C1 segment of cervical spinal cord (tissue), 14 donors: ENCODE data around the gene ADGRF3.
A peak's percentile ranks its signal among the peaks of the same experiment; 100 is the strongest.
"Not testable (repeated sequence)": the region's sequence is repeated elsewhere in the genome, so short reads cannot be mapped to it uniquely, and the experiment has no call there.

ENCODE experiments used
- DNase-seq, 14 donors: peaks; one replicate each; lab custom pipeline; 2025; lab: John Stamatoyannopoulos, UW

ADGRF3 gene

DNA sequence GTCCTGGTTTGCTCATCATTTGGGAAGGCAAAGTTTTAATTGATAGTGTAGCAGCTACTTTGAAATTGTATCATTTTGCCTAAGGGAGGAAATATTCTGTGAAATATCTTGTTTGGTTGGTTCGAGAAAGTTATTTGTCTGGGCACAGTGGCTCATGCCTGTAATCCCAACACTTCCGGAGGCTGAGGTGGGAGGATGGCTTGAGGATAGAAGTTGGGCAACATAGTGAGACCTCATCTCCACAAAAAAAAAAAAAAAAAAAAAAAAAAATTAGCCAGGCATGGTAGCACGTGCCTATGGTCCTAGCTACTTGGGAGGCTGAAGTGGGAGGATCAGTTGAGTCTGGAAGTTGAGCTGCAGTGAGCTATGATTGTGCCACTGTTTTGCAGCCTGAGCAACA is 3.1 kb upstream of the ADGRF3 start:
- no peak for DNase-seq

DNA sequence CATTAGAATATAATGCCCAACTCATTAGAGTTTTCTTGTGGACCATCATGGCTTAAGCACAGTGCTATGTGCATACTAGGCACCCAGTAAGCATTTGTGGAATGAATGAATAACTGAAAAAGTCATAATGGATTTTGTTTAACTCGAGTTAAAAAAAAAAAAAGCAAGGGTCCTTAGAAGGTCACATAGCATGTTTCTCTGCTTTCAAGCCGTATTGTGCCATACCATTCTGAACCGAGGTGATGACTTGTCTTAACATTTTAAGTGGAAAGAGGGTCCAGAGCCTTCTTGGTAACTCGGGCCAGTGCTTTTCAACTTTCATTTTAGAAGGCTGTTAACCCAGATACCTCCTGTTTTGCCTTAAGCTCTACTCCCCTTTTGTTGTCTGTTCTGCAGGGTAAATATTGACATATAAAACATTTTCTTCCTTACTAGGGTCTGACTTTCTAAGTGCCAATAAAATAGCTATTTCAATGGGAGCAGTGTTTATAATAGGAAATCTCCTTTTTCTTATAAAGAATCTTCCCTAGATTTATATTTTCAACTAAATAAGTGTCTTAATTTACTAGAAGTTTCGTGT is 787 bp upstream of the ADGRF3 start:
- no peak for DNase-seq

DNA sequence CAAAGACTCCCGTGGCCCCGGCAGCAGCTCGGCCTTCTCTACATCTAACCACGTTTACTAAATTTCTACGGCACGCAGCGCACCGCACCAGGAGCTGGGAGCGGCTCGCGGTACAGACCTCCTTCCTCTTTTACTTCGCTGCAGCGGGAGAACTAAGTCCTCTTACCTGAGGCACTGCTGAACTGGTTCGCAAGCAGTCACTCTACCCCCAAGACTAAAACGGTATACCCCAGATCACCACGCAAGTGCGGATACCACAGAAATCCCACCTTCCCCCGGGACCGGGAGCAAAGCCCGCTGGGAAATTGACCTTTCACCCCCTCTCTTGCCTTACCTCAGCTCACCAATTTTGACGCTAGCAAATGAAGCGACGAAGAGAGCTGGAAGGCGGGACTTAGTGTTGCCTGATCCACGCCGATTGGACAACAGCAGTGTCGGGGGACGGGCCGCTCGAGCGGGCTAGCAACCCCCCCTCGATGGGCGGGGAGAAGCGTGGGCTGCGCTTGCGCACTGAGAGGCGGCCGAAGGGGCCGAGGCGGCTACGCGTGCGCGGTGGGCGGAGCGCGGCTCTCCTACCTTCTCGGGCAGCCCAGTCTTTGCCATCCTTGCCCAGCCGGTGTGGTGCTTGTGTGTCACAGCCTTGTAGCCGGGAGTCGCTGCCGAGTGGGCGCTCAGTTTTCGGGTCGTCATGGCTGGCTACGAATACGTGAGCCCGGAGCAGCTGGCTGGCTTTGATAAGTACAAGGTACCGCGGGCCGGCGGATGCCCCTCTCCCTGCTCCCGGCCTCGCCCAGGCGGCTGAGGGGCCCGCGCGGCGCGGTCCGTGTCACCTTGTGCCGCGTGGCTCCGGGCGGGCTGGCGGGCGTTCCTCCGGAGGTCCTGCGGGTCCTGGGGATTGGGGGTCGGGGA is 790 bp downstream of the ADGRF3 start, which contains the start of gene SELENOI:
Gene SELENOI, plus strand, starts transcription at position 599 of the 909 bp plus-strand sequence. Its CDS starts 90 bp downstream, at position 689.
- DNase-seq: peak; percentile 91 to 100 (median 99)

DNA sequence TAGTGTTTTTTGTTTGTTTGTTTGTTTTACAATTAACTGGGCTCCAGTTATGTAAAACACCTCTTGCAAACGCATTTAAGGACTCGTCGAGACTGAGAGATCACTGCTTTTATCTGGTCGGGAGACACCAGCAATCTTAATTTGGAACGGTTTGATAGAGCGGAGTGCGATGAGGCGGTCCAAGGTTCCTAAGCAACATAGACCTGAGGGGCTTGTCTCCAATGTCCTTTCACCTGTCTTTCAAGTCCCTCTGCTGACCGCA is 1.4 kb downstream of the ADGRF3 start:
- DNase-seq: no peak

DNA sequence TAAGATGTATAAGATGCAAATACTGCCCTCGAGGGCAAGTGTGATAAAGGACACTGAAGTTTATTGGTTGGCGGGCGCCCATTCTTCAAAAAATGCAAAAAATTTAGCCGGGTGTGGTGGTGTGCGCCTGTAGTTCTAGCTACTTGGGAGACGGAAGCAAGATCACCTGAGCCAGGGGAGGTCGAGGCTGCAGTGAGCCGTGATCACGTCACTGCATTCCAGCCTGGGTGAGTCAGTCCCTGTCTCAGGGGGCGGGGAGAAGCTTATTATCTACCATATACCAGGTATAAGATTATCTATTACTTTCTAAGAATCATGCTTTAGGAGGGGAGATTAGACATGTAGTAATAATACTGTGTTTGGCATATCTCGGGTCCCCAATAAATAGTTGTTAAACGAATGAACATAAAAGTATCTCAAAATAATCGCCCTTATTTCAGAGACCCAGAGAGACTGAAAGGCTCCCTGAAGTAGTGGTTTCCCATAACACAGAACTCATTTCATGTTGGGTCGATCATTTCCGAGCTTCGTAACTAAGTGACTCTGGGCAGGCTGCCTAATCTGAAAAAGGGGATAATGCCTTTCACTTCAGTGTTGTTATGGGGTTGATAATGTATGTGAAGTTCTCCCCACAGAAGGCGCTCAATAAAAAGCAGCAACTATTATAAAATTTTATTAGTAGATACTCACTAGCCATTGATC is 1.9 kb downstream of the ADGRF3 start:
- no peak for DNase-seq

DNA sequence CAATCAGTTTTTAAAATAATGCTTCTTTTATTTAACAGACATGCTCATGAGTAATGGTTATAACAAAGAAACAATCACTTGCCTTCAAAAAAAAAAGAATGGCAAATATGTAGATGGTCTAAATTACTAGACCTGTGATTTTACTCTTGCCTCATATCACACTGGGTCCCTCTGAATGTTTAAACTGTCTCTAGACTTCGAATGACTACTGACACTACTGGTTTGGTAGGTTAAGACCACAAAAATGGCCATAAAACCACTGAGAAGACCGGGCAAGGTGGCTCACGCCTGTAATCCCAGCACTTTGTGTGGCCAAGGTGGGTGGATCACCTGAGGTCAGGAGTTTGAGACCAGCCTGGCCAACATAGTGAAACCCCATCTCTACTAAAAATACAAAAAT is 5.8 kb downstream of the ADGRF3 start:
- no peak for DNase-seq

DNA sequence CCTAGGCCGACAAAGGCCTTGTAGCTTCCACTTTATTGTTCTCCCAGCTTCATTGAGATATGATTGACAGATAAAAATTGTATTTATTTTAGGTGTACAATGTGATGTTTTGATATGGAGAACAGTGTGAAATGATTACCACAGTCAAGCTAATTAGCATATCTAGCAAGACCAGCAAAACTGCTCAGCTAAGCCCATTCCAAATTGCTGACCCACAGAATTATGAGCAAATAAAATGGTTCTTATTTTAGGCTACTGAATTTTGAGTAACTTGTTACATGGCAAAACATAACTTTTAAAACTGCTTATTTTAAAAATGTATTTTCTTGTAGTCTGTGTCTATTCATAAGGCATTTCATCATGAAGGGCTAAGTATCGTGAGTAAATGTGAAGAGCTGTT is 9.3 kb downstream of the ADGRF3 start:
- DNase-seq: no peak

DNA sequence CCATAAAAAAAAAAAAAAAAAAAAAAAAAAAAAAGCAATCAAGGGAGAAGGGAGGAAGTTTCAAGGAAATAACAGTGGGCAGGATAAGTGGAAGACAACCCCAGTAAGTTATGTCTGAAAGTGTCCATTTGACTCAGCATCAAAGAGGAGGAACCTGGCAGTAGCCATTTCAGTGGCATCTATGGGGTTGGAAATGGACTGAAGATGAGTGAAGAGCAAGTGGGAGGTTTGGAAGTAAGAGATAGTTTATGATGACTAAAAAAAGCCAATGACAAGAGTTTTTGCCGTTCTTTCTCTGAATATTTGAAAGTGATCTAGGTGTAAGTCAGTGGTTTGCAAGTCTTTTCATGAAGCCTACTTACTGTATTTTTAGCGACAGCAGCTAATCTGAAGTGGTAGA is 9.9 kb downstream of the ADGRF3 start:
- DNase-seq: no peak

DNA sequence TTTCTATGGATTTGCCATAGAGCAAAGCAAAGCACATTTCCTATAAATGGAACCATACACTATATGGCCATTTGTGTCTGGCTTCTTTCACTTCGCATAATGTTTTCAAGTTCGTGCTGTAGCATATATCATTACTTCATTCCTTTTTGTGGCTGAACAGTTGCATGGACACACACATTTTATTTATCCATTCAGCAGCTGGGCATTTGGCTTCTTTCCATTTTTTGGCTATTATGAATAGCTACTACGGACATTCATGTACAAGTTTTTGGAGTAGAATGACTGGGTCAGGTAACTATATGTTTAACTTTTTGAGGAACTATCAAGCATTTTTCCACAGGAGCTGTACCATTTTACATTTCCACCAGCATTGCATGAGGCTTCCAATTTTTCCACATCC is 11.4 kb downstream of the ADGRF3 start:
- DNase-seq: no peak

DNA sequence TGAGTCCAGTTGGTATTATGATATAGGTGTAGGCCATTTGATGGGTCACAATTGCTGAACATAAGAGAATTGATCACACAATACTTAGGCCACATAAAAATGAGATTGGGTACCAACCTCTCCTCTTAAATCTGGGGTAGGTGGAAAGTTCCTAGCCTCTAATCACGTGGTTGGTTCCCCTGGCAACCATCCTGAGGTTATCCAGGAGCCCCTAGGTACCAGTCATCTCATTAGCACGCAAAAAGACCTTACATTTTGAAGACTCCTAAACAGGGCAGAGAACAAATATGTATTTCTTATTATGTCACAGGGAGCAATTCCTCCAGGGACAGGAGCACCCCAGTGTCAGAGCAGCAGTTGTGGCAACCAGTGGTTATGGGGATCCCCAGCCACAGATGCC is 13.3 kb downstream of the ADGRF3 start:
- DNase-seq: no peak

DNA sequence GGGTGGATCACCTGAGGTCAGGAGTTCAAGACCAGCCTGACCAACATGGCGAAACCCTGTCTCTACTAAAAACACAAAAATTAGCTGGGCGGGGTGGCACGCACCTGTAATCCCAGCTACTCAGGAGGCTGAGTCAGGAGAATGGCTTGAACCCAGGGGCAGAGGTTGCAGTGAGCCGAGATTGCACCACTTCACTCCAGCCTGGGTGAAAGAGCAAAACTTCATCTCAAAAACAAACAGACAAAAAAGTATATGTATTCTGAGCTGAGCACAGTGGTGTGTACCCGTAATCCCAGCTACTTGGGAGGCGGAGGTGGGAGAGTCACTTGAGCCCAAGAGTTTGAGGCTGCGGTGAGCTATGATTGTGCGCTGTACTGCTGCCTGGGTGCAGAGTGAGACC is 15.3 kb downstream of the ADGRF3 start:
- not testable (repeated sequence) for DNase-seq

DNA sequence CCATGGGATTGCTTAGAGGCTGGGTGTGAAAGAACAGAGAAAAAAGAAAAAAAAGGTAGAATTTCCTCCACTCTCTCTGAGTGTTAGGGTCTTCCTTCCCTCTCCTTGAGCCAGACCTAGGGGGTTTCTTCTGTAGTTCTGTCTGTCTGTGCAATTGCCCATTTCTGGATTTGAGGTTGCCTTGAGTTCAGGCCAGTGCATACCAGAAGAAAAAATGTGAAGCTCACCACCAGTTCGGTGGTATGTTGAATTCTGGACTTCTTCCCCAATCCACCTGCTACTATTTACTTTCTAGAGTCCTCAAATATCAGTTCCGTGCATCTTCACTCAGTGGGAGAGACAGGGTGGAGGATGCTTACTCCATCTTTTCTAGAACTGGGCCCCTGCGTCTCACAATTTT is 16.0 kb downstream of the ADGRF3 start:
- no peak for DNase-seq

DNA sequence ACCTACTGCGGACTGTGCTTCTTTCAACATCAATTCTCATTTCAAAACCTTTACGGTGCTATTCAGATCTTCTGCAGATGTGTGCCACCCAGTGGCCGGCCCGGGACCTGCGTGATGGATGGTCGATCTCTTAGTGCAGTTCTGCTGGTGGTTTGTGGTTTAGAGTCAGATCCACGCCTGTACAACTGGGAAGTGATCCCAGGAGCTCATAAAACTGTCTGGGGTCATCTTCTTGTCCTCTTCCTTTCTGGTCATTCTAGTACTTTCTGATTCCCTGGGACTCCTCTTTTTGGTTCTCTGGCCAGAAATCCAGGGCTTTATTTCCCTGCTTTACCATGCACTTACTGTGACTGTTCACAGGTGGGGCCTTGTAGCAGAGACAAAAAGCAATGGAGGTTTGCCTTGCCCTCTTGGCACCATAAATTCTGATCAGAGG is 16.5 kb downstream of the ADGRF3 start:
- peak in 12 of 14 donors; percentile 27 to 80 (median 54) for DNase-seq

DNA sequence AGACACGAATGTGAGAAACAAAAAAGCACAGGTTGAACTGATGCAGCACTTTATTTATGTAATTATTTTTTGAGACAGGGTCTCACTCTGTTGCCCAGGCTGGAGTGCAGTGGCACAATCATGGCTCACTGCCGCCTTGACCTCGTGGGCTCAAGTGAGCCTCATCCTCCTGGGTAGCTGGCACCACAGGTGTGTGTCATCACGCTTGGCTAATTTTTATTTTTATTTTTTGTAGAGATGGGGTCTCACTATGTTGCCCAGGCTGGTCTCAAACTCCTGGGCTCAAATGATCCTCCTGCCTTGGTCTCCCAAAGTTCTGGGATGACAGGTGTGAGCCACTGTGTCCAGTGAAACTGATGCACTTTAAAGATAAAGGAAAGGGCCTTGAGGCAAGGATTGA is 17.5 kb downstream of the ADGRF3 start:
- DNase-seq: not testable (repeated sequence)

DNA sequence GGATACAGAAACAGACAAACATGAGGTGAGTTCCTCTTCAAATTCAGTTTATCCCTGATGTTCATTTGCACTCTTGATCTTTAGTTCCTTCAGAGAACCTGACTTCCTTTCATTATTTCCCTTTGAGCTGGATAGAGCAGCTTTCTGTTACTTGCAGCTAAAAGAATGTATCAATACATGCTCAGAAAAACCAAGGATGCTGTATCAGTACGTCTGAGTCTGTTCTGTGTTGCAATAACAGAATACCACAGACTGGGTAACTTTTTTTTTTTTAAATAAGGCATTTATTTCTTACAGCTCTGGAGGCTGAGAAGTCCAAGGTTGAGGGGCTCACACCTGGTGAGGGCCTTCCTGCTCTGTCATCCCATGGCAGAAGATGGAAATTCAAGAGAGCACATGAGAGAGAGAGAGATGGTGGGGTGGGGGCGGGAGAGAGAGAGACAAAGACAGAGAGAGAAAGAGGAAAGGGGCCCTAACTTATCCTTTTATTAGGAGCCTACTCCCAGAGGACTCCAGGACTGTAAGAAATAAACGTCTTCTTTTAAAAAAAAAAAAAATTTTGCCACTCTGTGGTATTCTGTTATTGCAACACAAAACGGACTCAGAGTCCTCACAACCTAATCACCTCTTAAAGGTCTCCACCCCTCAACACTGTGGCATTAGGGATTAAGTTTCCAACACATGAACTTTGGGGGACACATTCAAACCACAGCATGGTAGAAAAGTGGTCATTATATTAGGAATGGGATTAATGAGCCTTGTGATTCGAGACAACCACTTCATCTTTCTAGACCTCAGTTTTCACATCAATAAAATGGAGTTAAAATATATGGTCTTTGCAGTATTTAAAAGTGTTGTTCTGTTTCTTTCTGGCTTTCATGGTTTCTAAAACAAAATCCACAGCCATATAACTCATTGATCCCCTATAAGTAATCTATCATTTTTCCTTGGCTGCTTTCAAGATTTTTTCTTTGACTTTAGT is 19.0 kb downstream of the ADGRF3 start:
- no peak for DNase-seq

DNA sequence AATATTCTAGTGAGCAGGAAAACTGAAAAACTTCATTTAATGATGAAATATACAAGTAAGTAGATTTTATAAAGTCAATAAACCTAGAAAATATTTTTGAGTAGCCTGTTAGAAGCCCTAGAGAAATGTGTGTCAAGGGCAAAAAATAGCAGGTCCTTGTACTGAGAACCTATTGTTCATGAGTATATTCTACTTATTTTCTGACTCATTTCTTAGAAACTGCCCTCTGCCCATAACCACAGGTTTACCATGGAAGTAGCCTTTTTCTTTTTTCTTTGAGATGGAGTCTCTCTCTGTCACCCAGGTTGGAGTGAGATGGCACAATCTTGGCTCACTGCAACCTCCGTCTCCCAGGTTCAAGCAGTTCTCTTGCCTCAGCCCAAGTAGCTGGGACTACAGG is 20.1 kb downstream of the ADGRF3 start:
- no peak for DNase-seq

DNA sequence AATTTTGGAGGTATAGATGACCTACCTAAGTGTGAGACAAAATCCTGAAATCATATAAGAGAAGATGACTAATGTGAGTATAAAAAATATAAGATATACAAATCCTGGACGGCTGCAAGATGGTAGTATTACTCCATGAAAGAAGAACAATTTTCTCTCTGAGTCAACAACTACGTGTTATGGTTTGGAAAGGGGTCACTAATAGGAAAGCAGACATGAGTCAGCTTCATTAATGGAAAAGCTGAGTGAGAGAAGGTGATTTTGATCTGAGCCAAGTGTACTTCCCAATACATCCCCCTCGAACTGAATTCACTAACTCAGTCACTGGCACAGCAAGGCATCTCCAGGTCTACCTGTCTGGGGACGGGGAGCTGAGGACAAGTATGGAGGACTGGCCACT is 20.7 kb downstream of the ADGRF3 start:
- DNase-seq: no peak

DNA sequence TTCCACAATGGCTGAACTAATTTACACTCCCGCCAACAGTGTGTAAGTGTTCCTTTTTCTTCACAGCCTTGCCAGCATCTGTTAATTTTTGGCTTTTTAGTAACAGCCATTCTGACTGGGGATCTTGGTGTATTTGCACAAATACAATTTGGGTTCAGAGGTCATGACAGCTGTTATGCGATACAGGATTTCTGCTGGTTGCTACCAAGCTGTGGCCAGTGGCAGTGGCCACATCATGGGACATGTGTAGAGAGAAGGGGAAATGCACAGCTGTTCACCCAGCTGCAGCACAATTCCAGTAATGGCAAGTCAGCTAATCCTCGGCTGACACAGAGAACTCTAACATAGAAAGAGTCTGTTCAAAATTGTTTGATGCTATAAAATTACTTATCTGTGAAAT is 21.7 kb downstream of the ADGRF3 start:
- DNase-seq: no peak

DNA sequence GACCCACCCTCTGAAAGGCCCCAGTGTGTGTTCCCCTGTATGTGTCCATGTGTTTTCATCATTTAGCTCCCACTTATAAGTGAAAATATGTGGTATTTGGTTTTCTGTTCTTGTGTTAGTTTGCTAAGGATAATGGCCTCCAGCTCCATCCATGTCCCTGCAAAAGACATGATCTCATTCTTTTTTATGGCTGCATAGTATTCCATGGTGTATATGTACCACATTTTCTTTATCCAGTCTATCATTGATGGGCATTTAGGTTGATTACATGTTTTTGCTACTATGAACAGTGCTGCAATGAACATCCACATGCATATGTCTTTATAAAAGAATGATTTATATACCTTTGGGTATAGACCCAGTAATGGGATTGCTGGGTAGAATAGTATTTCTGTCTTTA is 22.1 kb downstream of the ADGRF3 start:
- DNase-seq: not testable (repeated sequence)

DNA sequence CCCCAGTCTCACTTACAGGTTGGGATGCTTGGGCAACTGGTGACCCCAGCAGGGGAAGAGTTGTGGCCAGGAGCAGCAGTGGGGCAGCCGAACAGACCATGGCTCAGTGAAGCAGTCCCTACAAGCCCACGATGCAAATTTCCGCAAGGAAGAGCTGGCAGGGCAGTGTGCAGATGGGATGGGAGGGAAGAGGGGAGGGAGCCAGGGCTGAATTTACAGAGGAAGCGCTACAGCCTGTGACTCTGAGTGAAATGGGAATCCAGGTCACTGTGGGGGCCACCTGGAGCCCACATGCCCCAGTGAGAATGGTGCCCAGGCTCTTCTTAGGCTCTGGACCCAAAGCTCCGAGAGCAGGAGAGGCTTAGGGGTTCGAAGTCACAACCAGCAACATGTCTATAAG is 27.6 kb downstream of the ADGRF3 start:
- DNase-seq: peak in 2 of 14 donors; percentile 15 to 92

DNA sequence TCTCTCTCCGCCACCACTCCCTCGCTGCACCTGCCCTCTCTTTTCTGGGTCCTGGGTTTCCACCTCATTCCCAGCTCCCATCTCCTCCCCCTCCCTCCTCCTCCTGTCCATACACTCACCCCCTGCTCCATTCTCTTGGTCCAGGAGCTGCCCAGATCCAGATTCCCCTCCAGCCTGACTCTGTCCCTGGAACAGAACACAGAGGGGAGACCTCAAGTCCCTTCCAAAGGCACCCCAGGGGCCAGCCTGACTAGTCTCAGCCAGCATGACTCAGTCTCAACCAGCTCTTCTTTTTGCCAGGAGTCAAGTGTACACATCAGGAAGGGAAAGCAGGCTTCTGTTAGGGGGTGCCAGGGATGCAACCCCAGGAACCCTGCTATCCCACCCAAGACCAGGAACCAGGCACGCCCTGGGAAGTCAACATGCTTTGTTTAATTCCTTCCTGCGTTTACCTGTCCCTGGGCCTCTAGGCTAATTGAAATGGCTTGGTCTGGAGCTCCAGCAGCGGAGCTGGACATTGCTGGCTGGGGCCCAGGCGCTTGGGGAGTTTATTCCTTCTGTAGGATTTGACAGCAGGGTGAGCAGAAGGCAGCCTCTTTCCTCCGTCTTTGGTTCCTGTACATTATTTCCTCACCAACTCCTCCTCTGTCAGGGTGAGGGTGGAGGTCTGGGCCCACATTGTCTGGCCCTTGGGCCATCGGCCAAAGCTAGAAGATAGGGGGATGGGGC is 29.0 kb downstream of the ADGRF3 start:
- DNase-seq: peak in 2 of 14 donors; percentile 63 to 94
